Activated naive CD4-positive, alpha-beta T cell treated with anti-CD3 and anti-CD28 coated beads, Interleukin-2, amount 50 U/mL, for 24 hours (primary cell): ENCODE results near the gene ACMSD.
"Not testable (repeated sequence)": the region's sequence is repeated elsewhere in the genome, so short reads cannot be mapped to it uniquely, and the experiment has no call there.

Source experiments
- H3K27ac Mint-ChIP-seq: one replicate; pipeline ENCODE4 v1.8.0; 2021; ENCODE audit warnings: mild to moderate bottlenecking, mixed read lengths
- H3K27me3 Mint-ChIP-seq: one replicate; pipeline ENCODE4 v1.8.0; 2021; ENCODE audit warnings: mixed read lengths
- H3K36me3 Mint-ChIP-seq: one replicate; pipeline ENCODE4 v1.8.0; 2021; ENCODE audit warnings: mixed read lengths
- H3K4me1 Mint-ChIP-seq: one replicate; pipeline ENCODE4 v1.8.0; 2021; ENCODE audit warnings: mixed read lengths
- H3K4me3 Mint-ChIP-seq: one replicate; pipeline ENCODE4 v1.8.0; 2021; ENCODE audit warnings: mild to moderate bottlenecking, mixed read lengths
- H3K9me3 Mint-ChIP-seq: one replicate; pipeline ENCODE4 v1.8.0; 2021; ENCODE audit warnings: mixed read lengths

Gene ACMSD

GRCh38 chr2:134869946-134870736 lies 31.7 kb downstream of the ACMSD start:
- Mint-ChIP-seq H3K4me1 (no peaks in the 10 kb centered on the region), H3K9me3 (no peaks in the 10 kb centered on the region), H3K4me3 (no peak overlapping the region), H3K27ac (no peak overlapping the region), H3K36me3 (peaks cover 6% of the 10 kb centered on the region), H3K27me3 (no peaks in the 10 kb centered on the region)

- no peak overlapping the region for H3K4me3 Mint-ChIP-seq
- peaks cover 14% of the 10 kb centered on the region for H3K36me3 Mint-ChIP-seq
- H3K27ac Mint-ChIP-seq = no peak overlapping the region
- H3K4me1 Mint-ChIP-seq = no peaks in the 10 kb centered on the region
- H3K27me3 Mint-ChIP-seq = no peaks in the 10 kb centered on the region
- H3K9me3 Mint-ChIP-seq = peaks cover 7% of the 10 kb centered on the region
Measured at GRCh38 chr2:134873152-134873551, 34.7 kb downstream of the ACMSD start.

- Mint-ChIP-seq H3K4me1 (no peaks in the 10 kb centered on the region), H3K27ac (no peak overlapping the region), H3K36me3 (peaks cover 22% of the 10 kb centered on the region), H3K27me3 (no peaks in the 10 kb centered on the region), H3K4me3 (no peak overlapping the region), H3K9me3 (peaks cover 15% of the 10 kb centered on the region)
Measured at GRCh38 chr2:134875309-134875708, 36.9 kb downstream of the ACMSD start.

- Mint-ChIP-seq H3K9me3 (peaks cover 15% of the 10 kb centered on the region), H3K27me3 (no peaks in the 10 kb centered on the region), H3K36me3 (peaks cover 20% of the 10 kb centered on the region), H3K4me1 (no peaks in the 10 kb centered on the region), H3K4me3 (no peak overlapping the region), H3K27ac (no peak overlapping the region)
Measured at GRCh38 chr2:134882773-134883172, 44.4 kb downstream of the ACMSD start.

GRCh38 chr2:134883552-134884293 lies 45.3 kb downstream of the ACMSD start:
- Mint-ChIP-seq H3K9me3 (peaks cover 11% of the 10 kb centered on the region), H3K4me3 (no peak overlapping the region), H3K4me1 (no peaks in the 10 kb centered on the region), H3K27ac (no peak overlapping the region), H3K36me3 (peaks cover 21% of the 10 kb centered on the region), H3K27me3 (no peaks in the 10 kb centered on the region)

GRCh38 chr2:134884435-134884834 lies 46.0 kb downstream of the ACMSD start:
- no peaks in the 10 kb centered on the region for H3K4me1 Mint-ChIP-seq
- H3K27me3 Mint-ChIP-seq = no peaks in the 10 kb centered on the region
- peaks cover 10% of the 10 kb centered on the region for H3K9me3 Mint-ChIP-seq
- no peak overlapping the region for H3K27ac Mint-ChIP-seq
- no peak overlapping the region for H3K4me3 Mint-ChIP-seq
- peaks cover 17% of the 10 kb centered on the region for H3K36me3 Mint-ChIP-seq

GRCh38 chr2:134892282-134893035 lies 54.0 kb downstream of the ACMSD start:
- no peaks in the 10 kb centered on the region for H3K27me3 Mint-ChIP-seq
- H3K4me1 Mint-ChIP-seq = no peaks in the 10 kb centered on the region
- no peak overlapping the region for H3K4me3 Mint-ChIP-seq
- peaks cover 6% of the 10 kb centered on the region for H3K36me3 Mint-ChIP-seq
- no peaks in the 10 kb centered on the region for H3K9me3 Mint-ChIP-seq
- H3K27ac Mint-ChIP-seq = no peak overlapping the region

- H3K4me1 Mint-ChIP-seq = no peaks in the 10 kb centered on the region
- no peak overlapping the region for H3K4me3 Mint-ChIP-seq
- H3K9me3 Mint-ChIP-seq = no peaks in the 10 kb centered on the region
- H3K36me3 Mint-ChIP-seq = no peaks in the 10 kb centered on the region
- no peak overlapping the region for H3K27ac Mint-ChIP-seq
- no peaks in the 10 kb centered on the region for H3K27me3 Mint-ChIP-seq
Measured at GRCh38 chr2:134897932-134898331, 59.5 kb downstream of the ACMSD start.

GRCh38 chr2:134899204-134899603 lies 60.8 kb downstream of the ACMSD start:
- Mint-ChIP-seq H3K9me3 (no peaks in the 10 kb centered on the region), H3K27me3 (no peaks in the 10 kb centered on the region), H3K4me3 (no peak overlapping the region), H3K27ac (no peak overlapping the region), H3K4me1 (no peaks in the 10 kb centered on the region), H3K36me3 (no peaks in the 10 kb centered on the region)

- no peaks in the 10 kb centered on the region for H3K4me1 Mint-ChIP-seq
- H3K4me3 Mint-ChIP-seq = no peak overlapping the region
- H3K27me3 Mint-ChIP-seq = no peaks in the 10 kb centered on the region
- no peaks in the 10 kb centered on the region for H3K9me3 Mint-ChIP-seq
- peaks cover 2% of the 10 kb centered on the region for H3K36me3 Mint-ChIP-seq
- H3K27ac Mint-ChIP-seq = no peak overlapping the region
Measured at GRCh38 chr2:134900151-134900550, 61.7 kb downstream of the ACMSD start.

- not testable (repeated sequence) for H3K36me3 Mint-ChIP-seq, H3K9me3 Mint-ChIP-seq, H3K4me1 Mint-ChIP-seq, H3K27me3 Mint-ChIP-seq, H3K4me3 Mint-ChIP-seq, H3K27ac Mint-ChIP-seq
Measured at GRCh38 chr2:134903701-134904100, 65.3 kb downstream of the ACMSD start.

- Mint-ChIP-seq H3K9me3 (peaks cover 6% of the 10 kb centered on the region), H3K27ac (no peak overlapping the region), H3K4me3 (no peak overlapping the region), H3K4me1 (no peaks in the 10 kb centered on the region), H3K27me3 (no peaks in the 10 kb centered on the region), H3K36me3 (peaks cover 9% of the 10 kb centered on the region)
Measured at GRCh38 chr2:134905168-134905567, 66.8 kb downstream of the ACMSD start.

- peaks cover 6% of the 10 kb centered on the region for H3K9me3 Mint-ChIP-seq
- no peaks in the 10 kb centered on the region for H3K27me3 Mint-ChIP-seq
- no peak overlapping the region for H3K4me3 Mint-ChIP-seq
- no peaks in the 10 kb centered on the region for H3K4me1 Mint-ChIP-seq
- H3K36me3 Mint-ChIP-seq = peaks cover 9% of the 10 kb centered on the region
- H3K27ac Mint-ChIP-seq = no peak overlapping the region
Measured at GRCh38 chr2:134906726-134907125, 68.3 kb downstream of the ACMSD start.

GRCh38 chr2:134907441-134908116 lies 69.2 kb downstream of the ACMSD start:
- peaks cover 11% of the 10 kb centered on the region for H3K9me3 Mint-ChIP-seq
- H3K27ac Mint-ChIP-seq, H3K27me3 Mint-ChIP-seq, H3K4me1 Mint-ChIP-seq, H3K4me3 Mint-ChIP-seq: not testable (repeated sequence)
- H3K36me3 Mint-ChIP-seq = peaks cover 11% of the 10 kb centered on the region

- Mint-ChIP-seq H3K4me3 (no peak overlapping the region), H3K4me1 (peaks cover 3% of the 10 kb centered on the region), H3K27me3 (no peaks in the 10 kb centered on the region), H3K36me3 (peaks cover 11% of the 10 kb centered on the region), H3K9me3 (peaks cover 11% of the 10 kb centered on the region), H3K27ac (no peak overlapping the region)
Measured at GRCh38 chr2:134910763-134911399, 72.5 kb downstream of the ACMSD start.
